ENCODE data around the gene UBE2E3. TPM values are rescaled to one million over a fixed set of nuclear protein-coding genes. Genes with fewer than 3 reads are reported as not detected.

Gene UBE2E3
- polyA plus RNA-seq, 1 experiment, result 58.8 TPM

DNA sequence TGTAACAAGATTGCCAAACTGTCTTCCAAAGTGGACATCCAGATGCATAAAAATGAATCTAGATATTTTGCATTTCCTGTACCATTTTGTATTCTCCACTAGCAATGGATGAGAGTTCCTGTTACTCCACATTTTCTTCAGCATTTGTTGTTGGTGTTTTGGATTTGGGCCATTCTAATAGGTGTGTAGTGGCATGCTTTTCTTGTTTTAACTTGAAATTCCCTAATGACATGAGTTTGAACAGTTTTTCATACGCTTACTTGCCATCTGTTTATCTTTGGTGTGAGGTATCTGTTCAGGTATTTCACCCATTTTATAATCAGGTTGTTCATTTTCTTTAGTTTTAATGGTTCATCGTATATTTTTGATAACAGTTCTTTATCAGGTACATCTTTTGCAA is 73.9 kb downstream of the UBE2E3 start:
- ChIA-PET CTCF (interaction anchor here (1.2 kb wide), 1 partner anchor 930 kb away, joined by 3 read pairs; no protein-coding TSS in a partner anchor), POLR2A (no interaction called here)
- DNase-seq (ENCODE audit: low read depth), result no peak
- TF ChIP-seq, protein P1, sequence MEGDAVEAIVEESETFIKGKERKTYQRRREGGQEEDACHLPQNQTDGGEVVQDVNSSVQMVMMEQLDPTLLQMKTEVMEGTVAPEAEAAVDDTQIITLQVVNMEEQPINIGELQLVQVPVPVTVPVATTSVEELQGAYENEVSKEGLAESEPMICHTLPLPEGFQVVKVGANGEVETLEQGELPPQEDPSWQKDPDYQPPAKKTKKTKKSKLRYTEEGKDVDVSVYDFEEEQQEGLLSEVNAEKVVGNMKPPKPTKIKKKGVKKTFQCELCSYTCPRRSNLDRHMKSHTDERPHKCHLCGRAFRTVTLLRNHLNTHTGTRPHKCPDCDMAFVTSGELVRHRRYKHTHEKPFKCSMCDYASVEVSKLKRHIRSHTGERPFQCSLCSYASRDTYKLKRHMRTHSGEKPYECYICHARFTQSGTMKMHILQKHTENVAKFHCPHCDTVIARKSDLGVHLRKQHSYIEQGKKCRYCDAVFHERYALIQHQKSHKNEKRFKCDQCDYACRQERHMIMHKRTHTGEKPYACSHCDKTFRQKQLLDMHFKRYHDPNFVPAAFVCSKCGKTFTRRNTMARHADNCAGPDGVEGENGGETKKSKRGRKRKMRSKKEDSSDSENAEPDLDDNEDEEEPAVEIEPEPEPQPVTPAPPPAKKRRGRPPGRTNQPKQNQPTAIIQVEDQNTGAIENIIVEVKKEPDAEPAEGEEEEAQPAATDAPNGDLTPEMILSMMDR (IDR thresholded peaks at IDR 0.05; ENCODE audit: insufficient read depth, low read depth, low read length), result no peak
- Histone ChIP-seq H3K27me3 (ENCODE audit: control insufficient read depth, insufficient read depth, low read length) (no peaks in the 10 kb centered on the region), H3K4me3 (ENCODE audit: low read depth, low read length) (no peak overlapping the region), H3K36me3 (ENCODE audit: control insufficient read depth, insufficient read depth, low read length) (no peaks in the 10 kb centered on the region)

DNA sequence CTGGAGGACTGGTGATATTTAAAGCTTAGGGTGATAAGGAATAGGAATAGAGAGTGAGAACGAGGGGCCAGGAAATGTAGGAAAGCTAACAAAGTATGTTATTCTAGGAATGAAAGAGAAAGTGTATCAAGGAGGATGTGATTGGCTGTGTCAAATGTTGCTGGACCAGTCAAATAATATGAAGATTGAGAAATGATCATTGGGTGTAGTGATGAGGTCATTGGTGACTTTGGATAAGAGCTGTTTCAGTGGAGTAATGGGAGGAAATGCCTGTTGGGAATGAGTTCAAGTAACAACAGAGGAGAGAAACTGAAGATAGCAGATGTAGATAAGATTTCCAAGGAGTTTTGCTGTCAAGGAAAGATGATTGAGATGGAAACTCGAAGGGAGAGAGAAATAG is 74.4 kb downstream of the UBE2E3 start:
- CTCF ChIA-PET, result interaction anchor here (1.0 kb wide), 1 partner anchor 931 kb away, joined by 4 read pairs; no protein-coding TSS in a partner anchor
- TF ChIP-seq, protein P1 (IDR thresholded peaks at IDR 0.05; ENCODE audit: insufficient read depth, low read depth, low read length), result no peak
- no peak for DNase-seq (ENCODE audit: low read depth)
- POLR2A ChIA-PET, result no interaction called here
- H3K4me3 ChIP-seq (ENCODE audit: low read depth, low read length), result no peak overlapping the region
- H3K27me3 ChIP-seq (ENCODE audit: control insufficient read depth, insufficient read depth, low read length), result no peaks in the 10 kb centered on the region
- no peaks in the 10 kb centered on the region for H3K36me3 ChIP-seq (ENCODE audit: control insufficient read depth, insufficient read depth, low read length)

DNA sequence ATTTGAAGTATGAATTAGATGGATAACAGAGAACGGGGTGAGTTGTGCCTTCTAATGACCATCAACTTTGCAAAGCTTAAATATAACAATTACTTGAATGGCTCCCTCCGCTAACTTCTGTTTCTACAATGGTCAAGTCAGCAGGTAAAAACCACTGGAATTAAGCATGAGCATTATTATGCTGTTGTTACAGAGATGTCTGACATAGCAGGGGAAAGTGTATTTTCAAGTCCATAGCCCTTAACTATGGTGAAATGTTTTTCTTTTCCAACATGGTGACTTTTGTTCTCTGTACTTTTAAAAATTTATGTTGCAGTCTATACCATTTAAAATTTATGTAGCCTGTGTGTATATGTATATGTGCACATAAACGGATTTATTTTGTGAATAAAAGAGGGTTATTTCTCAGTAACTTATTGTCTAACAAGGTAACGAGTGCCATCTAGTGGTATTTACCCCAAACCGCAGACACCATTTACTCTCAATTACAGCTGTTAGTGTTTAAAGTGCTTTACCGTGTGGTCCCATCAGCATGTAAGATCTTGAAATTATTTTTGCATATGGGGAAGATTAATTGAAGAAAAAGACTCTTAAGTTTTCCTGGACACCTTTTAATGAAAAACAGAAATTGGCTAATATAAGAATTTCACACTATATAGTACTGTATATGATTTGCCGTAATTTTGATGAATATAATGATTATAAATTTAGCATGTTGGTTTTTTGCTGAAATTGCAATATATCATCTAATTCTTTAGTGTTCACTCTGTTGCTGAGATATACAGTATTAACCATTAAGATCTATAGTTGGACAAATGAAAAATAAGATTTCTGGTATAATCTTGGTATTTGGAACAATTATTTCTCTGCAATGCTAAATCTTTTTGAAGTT is 78.2 kb downstream of the UBE2E3 start:
- Histone ChIP-seq H3K36me3 (ENCODE audit: control insufficient read depth, insufficient read depth, low read length) (no peaks in the 10 kb centered on the region), H3K4me3 (ENCODE audit: low read depth, low read length) (no peak overlapping the region), H3K27me3 (ENCODE audit: control insufficient read depth, insufficient read depth, low read length) (no peaks in the 10 kb centered on the region)
- ChIA-PET POLR2A (no interaction called here), CTCF (interaction anchor here (0.5 to 2.7 kb wide), 14 partner anchors 9 to 936 kb away, joined by 3 to 14 read pairs (median 3); no protein-coding TSS in a partner anchor)
- no peak for DNase-seq (ENCODE audit: low read depth)
- TF ChIP-seq, protein P1 (IDR thresholded peaks at IDR 0.05; ENCODE audit: insufficient read depth, low read depth, low read length), result peak; percentile 42

DNA sequence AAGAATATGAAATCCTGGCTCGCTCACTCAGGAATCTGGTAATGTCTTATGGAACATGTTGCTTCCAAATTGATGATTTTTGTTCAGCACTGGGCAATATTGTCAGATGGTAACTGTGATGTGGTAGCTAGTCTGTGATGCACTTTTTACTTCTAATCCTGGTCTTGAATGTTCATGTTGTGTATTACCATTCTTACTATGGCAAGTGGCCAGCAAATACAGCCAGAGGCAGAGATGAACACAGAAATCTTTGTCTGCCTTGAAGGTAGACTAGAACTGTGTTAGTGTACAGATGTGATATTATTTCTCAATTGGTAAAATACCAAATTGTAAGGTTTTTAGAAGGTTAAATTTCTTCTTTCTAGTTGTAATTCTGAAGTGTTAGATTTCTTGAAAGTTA is 83.3 kb downstream of the UBE2E3 start:
- Histone ChIP-seq H3K36me3 (ENCODE audit: control insufficient read depth, insufficient read depth, low read length) (no peaks in the 10 kb centered on the region), H3K27me3 (ENCODE audit: control insufficient read depth, insufficient read depth, low read length) (no peaks in the 10 kb centered on the region), H3K4me3 (ENCODE audit: low read depth, low read length) (no peak overlapping the region)
- POLR2A ChIA-PET, result no interaction called here
- no peak for DNase-seq (ENCODE audit: low read depth)
- CTCF ChIA-PET, result no interaction called here
- TF ChIP-seq, protein P1 (IDR thresholded peaks at IDR 0.05; ENCODE audit: insufficient read depth, low read depth, low read length), result no peak

DNA sequence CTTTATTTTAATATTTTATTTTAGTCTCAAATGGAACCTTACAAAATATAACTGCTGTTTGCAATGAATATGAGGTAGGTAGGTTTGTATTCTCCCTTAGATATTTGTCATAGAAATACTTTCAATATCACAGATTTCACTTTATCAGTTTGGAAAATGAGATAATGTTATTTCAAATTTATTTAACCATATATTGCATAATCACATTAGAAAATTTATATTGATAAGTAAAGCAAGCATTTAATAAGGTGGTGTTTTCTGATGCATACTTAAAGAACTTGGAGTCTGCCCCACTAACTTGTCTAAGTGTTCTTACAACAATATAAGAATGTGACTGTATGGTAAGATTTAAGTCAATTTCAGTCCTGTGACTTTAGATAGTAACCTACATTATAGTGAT is 85.1 kb downstream of the UBE2E3 start:
- no peak overlapping the region for H3K4me3 ChIP-seq (ENCODE audit: low read depth, low read length)
- no peaks in the 10 kb centered on the region for H3K27me3 ChIP-seq (ENCODE audit: control insufficient read depth, insufficient read depth, low read length)
- CTCF ChIA-PET, result no interaction called here
- TF ChIP-seq, protein P1 (IDR thresholded peaks at IDR 0.05; ENCODE audit: insufficient read depth, low read depth, low read length), result no peak
- no peaks in the 10 kb centered on the region for H3K36me3 ChIP-seq (ENCODE audit: control insufficient read depth, insufficient read depth, low read length)
- POLR2A ChIA-PET, result no interaction called here
- no peak for DNase-seq (ENCODE audit: low read depth)
